NB4 (cell line): ENCODE results near the gene PRSS38.
"Not testable (repeated sequence)": the region's sequence is repeated elsewhere in the genome, so short reads cannot be mapped to it uniquely, and the experiment has no call there.

Experiments
- DNase-seq: peaks from one replicate; pipeline ENCODE4 v3.0.0; 2010; ENCODE audit warnings: low read depth
- H3K4me3 ChIP-seq: one replicate; pipeline ENCODE4 v1.5.1; 2011; ENCODE audit warnings: mild to moderate bottlenecking, low read depth, low read length, moderate library complexity
- MYC ChIP-seq: IDR thresholded peaks from 2 replicates; pipeline ENCODE4 v1.6.1; 2011; ENCODE audit warnings: low read depth, low read length
- POLR2A ChIP-seq: IDR thresholded peaks from 2 replicates; pipeline ENCODE4 v1.6.1; 2011; ENCODE audit warnings: mild to moderate bottlenecking; ENCODE audit not compliant: insufficient read length; ENCODE audit errors: extremely low read depth
- TF ChIP-seq, protein P1 (sequence below): IDR thresholded peaks from one replicate; pipeline ENCODE4 v1.5.1; 2012; ENCODE audit warnings: low read depth, low read length
- TF ChIP-seq, protein P2 (sequence below): IDR thresholded peaks from 2 replicates; pipeline ENCODE4 v1.6.1; 2011; ENCODE audit warnings: low read depth, low read length

PRSS38 gene

DNA sequence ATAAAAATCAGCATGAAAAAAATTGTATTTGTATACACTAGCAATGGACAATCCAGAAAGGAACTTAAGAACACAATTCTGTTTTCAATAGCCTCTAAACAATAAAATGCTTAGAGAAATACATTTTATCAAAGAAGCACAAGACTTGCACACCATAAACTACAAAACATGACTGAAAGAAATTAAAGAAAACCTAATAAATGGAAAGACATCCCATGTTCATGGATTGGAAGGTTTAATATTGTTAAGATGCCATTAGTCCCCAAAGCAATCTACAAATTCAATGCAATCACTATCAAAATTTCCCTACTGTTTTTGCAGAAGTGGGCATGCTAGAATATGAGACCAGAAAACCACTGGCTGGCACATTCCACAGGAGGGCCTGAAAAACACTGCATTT lies 49.4 kb downstream of the PRSS38 start:
- TF ChIP-seq POLR2A = no peak
- TF ChIP-seq, protein P1, sequence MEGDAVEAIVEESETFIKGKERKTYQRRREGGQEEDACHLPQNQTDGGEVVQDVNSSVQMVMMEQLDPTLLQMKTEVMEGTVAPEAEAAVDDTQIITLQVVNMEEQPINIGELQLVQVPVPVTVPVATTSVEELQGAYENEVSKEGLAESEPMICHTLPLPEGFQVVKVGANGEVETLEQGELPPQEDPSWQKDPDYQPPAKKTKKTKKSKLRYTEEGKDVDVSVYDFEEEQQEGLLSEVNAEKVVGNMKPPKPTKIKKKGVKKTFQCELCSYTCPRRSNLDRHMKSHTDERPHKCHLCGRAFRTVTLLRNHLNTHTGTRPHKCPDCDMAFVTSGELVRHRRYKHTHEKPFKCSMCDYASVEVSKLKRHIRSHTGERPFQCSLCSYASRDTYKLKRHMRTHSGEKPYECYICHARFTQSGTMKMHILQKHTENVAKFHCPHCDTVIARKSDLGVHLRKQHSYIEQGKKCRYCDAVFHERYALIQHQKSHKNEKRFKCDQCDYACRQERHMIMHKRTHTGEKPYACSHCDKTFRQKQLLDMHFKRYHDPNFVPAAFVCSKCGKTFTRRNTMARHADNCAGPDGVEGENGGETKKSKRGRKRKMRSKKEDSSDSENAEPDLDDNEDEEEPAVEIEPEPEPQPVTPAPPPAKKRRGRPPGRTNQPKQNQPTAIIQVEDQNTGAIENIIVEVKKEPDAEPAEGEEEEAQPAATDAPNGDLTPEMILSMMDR = no peak
- TF ChIP-seq, protein P2, sequence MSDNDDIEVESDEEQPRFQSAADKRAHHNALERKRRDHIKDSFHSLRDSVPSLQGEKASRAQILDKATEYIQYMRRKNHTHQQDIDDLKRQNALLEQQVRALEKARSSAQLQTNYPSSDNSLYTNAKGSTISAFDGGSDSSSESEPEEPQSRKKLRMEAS = no peak
- TF ChIP-seq MYC = no peak
- no peak overlapping the region for H3K4me3 ChIP-seq
- DNase-seq = no peak

- no peak for DNase-seq
- TF ChIP-seq, protein P1 = no peak
- no peak for TF ChIP-seq POLR2A
- TF ChIP-seq, protein P2 = no peak
- no peak for TF ChIP-seq MYC
- no peak overlapping the region for H3K4me3 ChIP-seq
These were observed 53.9 kb downstream of the PRSS38 start for GRCh38 chr1:227869279-227869842.

DNA sequence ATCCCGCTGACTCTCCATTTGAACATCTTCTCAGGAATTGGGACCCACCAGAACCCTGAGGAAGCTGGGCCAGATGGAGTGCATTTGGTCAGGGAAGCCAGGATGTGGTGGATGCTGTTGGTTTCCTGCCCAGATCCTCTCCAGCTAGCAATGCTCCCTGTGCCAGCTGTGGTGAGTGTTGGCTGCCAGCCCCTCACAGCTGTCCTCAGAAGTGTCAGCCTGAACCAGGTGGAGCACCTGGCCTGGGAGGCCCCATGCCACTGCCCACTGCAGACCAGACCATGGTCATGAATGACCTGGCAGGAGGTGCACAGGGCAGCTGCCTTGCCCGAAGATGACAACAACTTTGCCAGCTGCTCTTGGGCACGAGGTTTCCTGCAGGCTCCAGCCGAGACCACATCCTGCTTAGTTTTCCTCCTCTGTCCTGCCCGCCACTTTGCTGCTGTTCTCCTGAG lies 54.4 kb downstream of the PRSS38 start:
- TF ChIP-seq, protein P1 = no peak
- TF ChIP-seq, protein P2 = 0 out of 2 replicates have a peak, but pooled peaks have one; percentile 38
- no peak overlapping the region for H3K4me3 ChIP-seq
- DNase-seq = no peak

DNA sequence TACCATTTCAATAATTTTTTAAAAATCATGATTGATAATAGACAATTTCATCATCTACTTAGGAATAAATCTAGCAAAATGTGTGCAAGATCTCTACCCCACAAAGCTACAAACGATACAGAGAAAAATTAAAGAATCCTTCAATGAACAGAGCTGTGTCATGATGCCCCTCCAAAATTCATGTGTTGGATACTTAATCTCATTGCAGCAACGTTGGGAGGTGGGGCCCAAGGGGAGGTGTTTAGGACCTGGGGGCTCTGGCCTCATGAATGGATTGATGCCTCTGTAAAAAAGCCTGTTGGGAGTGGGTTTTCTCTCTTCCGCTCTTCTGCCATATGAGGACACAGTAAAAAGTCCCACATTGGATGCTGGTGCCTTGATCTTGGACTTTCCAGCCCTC lies 54.9 kb downstream of the PRSS38 start:
- H3K4me3 ChIP-seq = no peak overlapping the region
- DNase-seq = no peak
- TF ChIP-seq MYC = no peak

DNA sequence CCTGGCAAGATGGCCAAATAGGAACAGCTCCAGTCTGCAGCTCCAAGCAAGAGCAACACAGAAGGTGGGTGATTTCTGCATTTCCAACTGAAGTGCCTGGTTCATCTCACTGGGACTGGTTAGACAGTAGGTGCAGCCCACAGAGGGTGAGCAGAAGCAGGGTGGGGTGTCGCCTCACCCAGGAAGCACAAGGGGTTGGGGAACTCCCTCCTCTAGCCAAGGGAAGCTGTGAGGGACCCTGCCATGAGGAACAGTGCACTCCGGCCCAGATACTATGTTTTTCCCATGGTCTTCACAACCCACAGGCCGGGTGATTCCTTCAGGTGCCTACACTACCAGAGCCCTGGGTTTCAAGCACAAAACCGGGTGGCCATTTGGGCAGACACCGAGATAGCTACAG lies 56.4 kb downstream of the PRSS38 start:
- H3K4me3 ChIP-seq, DNase-seq: not testable (repeated sequence)

GRCh38 chr1:227877810-227878209 lies 62.3 kb downstream of the PRSS38 start:
- DNase-seq, H3K4me3 ChIP-seq: not testable (repeated sequence)

GRCh38 chr1:227880342-227880924 lies 65.0 kb downstream of the PRSS38 start:
- TF ChIP-seq, protein P2 = no peak
- TF ChIP-seq, protein P1 = no peak
- TF ChIP-seq MYC (no peak), POLR2A (no peak)
- H3K4me3 ChIP-seq = no peak overlapping the region
- DNase-seq = no peak
